HG02943 (cell line): Measurements from ENCODE around the gene GTF2B.
"Not testable (repeated sequence)": the region's sequence is repeated elsewhere in the genome, so short reads cannot be mapped to it uniquely, and the experiment has no call there.

Experiments
- ATAC-seq: cut with Tn5 transposase; IDR thresholded peaks from one replicate; pipeline ENCODE4 v1.9.1; 2021; ENCODE audit warnings: mild to moderate bottlenecking, low read depth, moderate library complexity; ENCODE audit not compliant: unreplicated experiment

Gene GTF2B

GRCh38 chr1:88885933-88886332 lies 5.4 kb downstream of the GTF2B start:
- ATAC-seq, result no peak

- no peak for ATAC-seq
These were observed 8.2 kb downstream of the GTF2B start for GRCh38 chr1:88883156-88883555.

GRCh38 chr1:88880717-88881116 lies 10.7 kb downstream of the GTF2B start:
- not testable (repeated sequence) for ATAC-seq

- no peak for ATAC-seq
These were observed 12.6 kb downstream of the GTF2B start for GRCh38 chr1:88878731-88879130.

GRCh38 chr1:88877911-88878310 lies 13.5 kb downstream of the GTF2B start:
- no peak for ATAC-seq

GRCh38 chr1:88877382-88877825 lies 14.0 kb downstream of the GTF2B start:
- ATAC-seq, result no peak

- no peak for ATAC-seq
These were observed 14.6 kb downstream of the GTF2B start for GRCh38 chr1:88876573-88877365.

- no peak for ATAC-seq
These were observed 15.8 kb downstream of the GTF2B start for GRCh38 chr1:88875595-88875994.

GRCh38 chr1:88873737-88874349 lies 17.5 kb downstream of the GTF2B start:
- ATAC-seq, result no peak

GRCh38 chr1:88869644-88870043 lies 21.7 kb downstream of the GTF2B start:
- ATAC-seq, result not testable (repeated sequence)

GRCh38 chr1:88867743-88868521 lies 23.4 kb downstream of the GTF2B start:
- no peak for ATAC-seq

GRCh38 chr1:88851303-88852063 lies 39.9 kb downstream of the GTF2B start:
- ATAC-seq, result no peak

GRCh38 chr1:88847643-88848042 lies 43.7 kb downstream of the GTF2B start:
- no peak for ATAC-seq

- ATAC-seq, result no peak
These were observed 65.6 kb downstream of the GTF2B start for GRCh38 chr1:88825721-88826120.

GRCh38 chr1:88819642-88820041 lies 71.7 kb downstream of the GTF2B start:
- ATAC-seq, result not testable (repeated sequence)

GRCh38 chr1:88813471-88813870 lies 77.9 kb downstream of the GTF2B start:
- no peak for ATAC-seq

- no peak for ATAC-seq
These were observed 79.0 kb downstream of the GTF2B start for GRCh38 chr1:88812366-88812765.

- no peak for ATAC-seq
These were observed 87.9 kb downstream of the GTF2B start for GRCh38 chr1:88803444-88803843.

- ATAC-seq, result no peak
These were observed 88.4 kb downstream of the GTF2B start for GRCh38 chr1:88802950-88803349.
